Measurements from ENCODE around the gene CELF1. TPM values are rescaled to one million over a fixed set of nuclear protein-coding genes. Genes with fewer than 3 reads are reported as not detected.

CELF1 gene
- total and polyA plus RNA-seq, 3 donors from 2014 or later, result 74.3 to 208 (median 193) TPM

GRCh38 chr11:47487421-47487820 is 65.5 kb downstream of the CELF1 start:
- intact Hi-C loops (cut with DNase I; ENCODE audit: low total_unique reads), result no loop called here
- TF ChIP-seq CTCF (IDR thresholded peaks at IDR 0.05) (no peak), POLR2A (IDR thresholded peaks at IDR 0.05) (no peak)
- WGBS, 2 donors, result 90 to 92% methylated on average over 2 of the region's 2 CpGs
- Histone ChIP-seq H3K4me3 (no peak overlapping the region), H3K27ac (no peak overlapping the region), H3K36me3 (ENCODE audit: low read depth, missing control alignments) (no peaks in the 10 kb centered on the region), H3K9me3 (no peaks in the 10 kb centered on the region), H3K27me3 (no peaks in the 10 kb centered on the region), H3K4me1 (peaks cover 14% of the 10 kb centered on the region)
- no peak for DNase-seq

GRCh38 chr11:47485107-47485506 is 67.8 kb downstream of the CELF1 start:
- H3K36me3 ChIP-seq (ENCODE audit: low read depth, missing control alignments), result no peaks in the 10 kb centered on the region
- H3K4me3 ChIP-seq, result no peak overlapping the region
- 95 to 96% methylated on average over 7 of the region's 7 CpGs for WGBS, 2 donors
- H3K27me3 ChIP-seq, result no peaks in the 10 kb centered on the region
- no peaks in the 10 kb centered on the region for H3K9me3 ChIP-seq
- no peak overlapping the region for H3K27ac ChIP-seq
- H3K4me1 ChIP-seq, result peaks cover 14% of the 10 kb centered on the region
- DNase-seq, result no peak
- TF ChIP-seq POLR2A (IDR thresholded peaks at IDR 0.05) (no peak), CTCF (IDR thresholded peaks at IDR 0.05) (no peak)
- intact Hi-C loops (cut with DNase I; ENCODE audit: low total_unique reads), result no loop called here

- intact Hi-C loops (cut with DNase I; ENCODE audit: low total_unique reads), result no loop called here
Observed at GRCh38 chr11:47483457-47483856, 69.5 kb downstream of the CELF1 start.

GRCh38 chr11:47480762-47481161 is 72.2 kb downstream of the CELF1 start:
- no peaks in the 10 kb centered on the region for H3K36me3 ChIP-seq (ENCODE audit: low read depth, missing control alignments)

More at GRCh38 chr11:47483457-47483856, 69.5 kb downstream of the CELF1 start:
- no peak for TF ChIP-seq POLR2A (IDR thresholded peaks at IDR 0.05)
- TF ChIP-seq CTCF (IDR thresholded peaks at IDR 0.05), result no peak
- Histone ChIP-seq H3K9me3 (no peaks in the 10 kb centered on the region), H3K27me3 (no peaks in the 10 kb centered on the region), H3K27ac (no peak overlapping the region), H3K4me3 (no peak overlapping the region), H3K4me1 (peaks cover 8% of the 10 kb centered on the region), H3K36me3 (ENCODE audit: low read depth, missing control alignments) (no peaks in the 10 kb centered on the region)
- WGBS, 2 donors, result 75 to 88% methylated on average over 1 of the region's 1 CpG
- DNase-seq, result no peak

More at GRCh38 chr11:47480762-47481161, 72.2 kb downstream of the CELF1 start:
- no peak for DNase-seq
- Histone ChIP-seq H3K27me3 (no peaks in the 10 kb centered on the region), H3K4me1 (peaks cover 6% of the 10 kb centered on the region), H3K9me3 (no peaks in the 10 kb centered on the region), H3K4me3 (no peak overlapping the region), H3K27ac (no peak overlapping the region)
- 93 to 97% methylated on average over 6 of the region's 6 CpGs for WGBS, 2 donors
- intact Hi-C loops (cut with DNase I; ENCODE audit: low total_unique reads), result no loop called here
- TF ChIP-seq CTCF (IDR thresholded peaks at IDR 0.05) (no peak), POLR2A (IDR thresholded peaks at IDR 0.05) (no peak)
